CD14-positive monocyte (primary cell): ENCODE results near the gene PSORS1C1. TPM values are rescaled to one million over a fixed set of nuclear protein-coding genes. Genes with fewer than 3 reads are reported as not detected.

Experiments used
- DNase-seq, 3 donors: peaks; one replicate each; pipeline ENCODE4 v3.0.0-alpha.2; 2011 to 2022
- H2AFZ ChIP-seq: 2 replicates; pipeline ENCODE4 v1.6.0; 2012; ENCODE audit warnings: mild to moderate bottlenecking, low read depth, low read length, inconsistent platforms; ENCODE audit not compliant: insufficient read depth, poor library complexity, severe bottlenecking
- H3K27ac ChIP-seq, 2 donors: 1 replicate in 1 of 2; 2 replicates in 1 of 2; pipeline ENCODE4 v1.5.1; 2012 to 2013; ENCODE audit warnings: low read length in 2 of 2, control low read depth in 1 of 2, inconsistent platforms in 1 of 2, low read depth in 1 of 2, mild to moderate bottlenecking in 1 of 2
- H3K27me3 ChIP-seq, 2 donors: one replicate each; pipeline versions ENCODE4 v1.6.0 to v1.6.1; 2011 to 2013; ENCODE audit warnings: low read length in 2 of 2; ENCODE audit not compliant: control insufficient read depth in 2 of 2, insufficient read depth in 2 of 2
- H3K36me3 ChIP-seq, 2 donors: replicated peaks in 1 of 2; 1 replicate in 1 of 2; 2 replicates in 1 of 2; pipeline versions ENCODE4 v1.5.1 to v1.6.1; 2012 to 2013; ENCODE audit warnings: low read length in 2 of 2, control low read depth in 1 of 2, inconsistent platforms in 1 of 2, mild to moderate bottlenecking in 1 of 2; ENCODE audit not compliant: insufficient read depth in 2 of 2, control insufficient read depth in 1 of 2
- H3K4me1 ChIP-seq, 2 donors: 1 replicate in 1 of 2; 2 replicates in 1 of 2; pipeline versions ENCODE4 v1.5.1 to v1.6.1; 2012 to 2013; ENCODE audit warnings: low read length in 2 of 2, control low read depth in 1 of 2, inconsistent platforms in 1 of 2, mild to moderate bottlenecking in 1 of 2, moderate library complexity in 1 of 2; ENCODE audit not compliant: insufficient read depth in 2 of 2, control insufficient read depth in 1 of 2
- H3K4me2 ChIP-seq: replicated peaks from 2 replicates; pipeline ENCODE3; 2012; ENCODE audit warnings: low read length, moderate library complexity, mild to moderate bottlenecking; ENCODE audit not compliant: poor library complexity, severe bottlenecking; ENCODE audit errors: extremely low read depth
- H3K4me3 ChIP-seq, 3 experiments: fragments of 200-600 bp in 1 of 3; sonication (generic) in 1 of 3; replicated peaks in 1 of 3; 1 replicate in 2 of 3; 2 replicates in 1 of 3; pipeline ENCODE4 v1.5.1; 2011 to 2013; ENCODE audit warnings: low read length in 3 of 3, mild to moderate bottlenecking in 3 of 3, control low read depth in 2 of 3, low read depth in 2 of 3, inconsistent platforms in 1 of 3, moderate library complexity in 1 of 3
- H3K79me2 ChIP-seq: 2 replicates; pipeline ENCODE4 v1.6.0; 2012; ENCODE audit warnings: mild to moderate bottlenecking, control low read depth, inconsistent platforms, low read length, moderate library complexity; ENCODE audit not compliant: insufficient read depth
- H3K9ac ChIP-seq: 2 replicates; pipeline ENCODE4 v1.6.0; 2017; ENCODE audit warnings: low read length, mild to moderate bottlenecking; ENCODE audit not compliant: insufficient read depth, poor library complexity, severe bottlenecking
- H3K9me3 ChIP-seq, 2 donors: replicated peaks in 1 of 2; 1 replicate in 1 of 2; 2 replicates in 1 of 2; pipeline versions ENCODE4 v1.5.1 to v1.6.1; 2012 to 2013; ENCODE audit warnings: low read length in 2 of 2, control low read depth in 1 of 2; ENCODE audit not compliant: control insufficient read depth in 1 of 2, insufficient read depth in 1 of 2
- H4K20me1 ChIP-seq: 2 replicates; pipeline ENCODE4 v1.6.0; 2012; ENCODE audit warnings: mild to moderate bottlenecking, low read length, control low read depth, moderate library complexity; ENCODE audit not compliant: insufficient read depth
- H3K27ac Mint-ChIP-seq, 7 donors: one replicate each; pipeline ENCODE4 v1.8.0; 2020; ENCODE audit warnings: mild to moderate bottlenecking in 7 of 7, mixed read lengths in 7 of 7, moderate library complexity in 6 of 7, inconsistent platforms in 2 of 7
- H3K27me3 Mint-ChIP-seq, 3 donors: one replicate each; pipeline ENCODE4 v1.8.0; 2021 to 2022; ENCODE audit warnings: low read depth in 3 of 3, mild to moderate bottlenecking in 3 of 3, mixed read lengths in 3 of 3, moderate library complexity in 3 of 3, inconsistent platforms in 1 of 3
- H3K36me3 Mint-ChIP-seq, 2 donors: one replicate each; pipeline ENCODE4 v1.8.0; 2020; ENCODE audit warnings: mixed read lengths in 2 of 2, inconsistent platforms in 1 of 2, mild to moderate bottlenecking in 1 of 2
- H3K4me1 Mint-ChIP-seq: one replicate; pipeline ENCODE4 v1.8.0; 2020; ENCODE audit warnings: mild to moderate bottlenecking, mixed read lengths
- H3K4me3 Mint-ChIP-seq, 2 donors: one replicate each; pipeline ENCODE4 v1.8.0; 2020; ENCODE audit warnings: mild to moderate bottlenecking in 2 of 2, mixed read lengths in 2 of 2, moderate library complexity in 1 of 2
- H3K9me3 Mint-ChIP-seq, 7 donors: one replicate each; pipeline ENCODE4 v1.8.0; 2020 to 2022; ENCODE audit warnings: mixed read lengths in 7 of 7, mild to moderate bottlenecking in 6 of 7, moderate library complexity in 6 of 7, inconsistent platforms in 2 of 7
- CTCF ChIP-seq: fragments of 200-600 bp; IDR thresholded peaks from one replicate; pipeline ENCODE4 v1.8.0; 2022; ENCODE audit warnings: antibody characterized with exemption, mild to moderate bottlenecking
- WGBS: methylation state at CpG from one replicate; pipeline ENCODE4 v1.1.5; 2013; ENCODE audit warnings: missing lambda C conversion rate; ENCODE audit not compliant: insufficient coverage; 5-methylcytosine and 5-hydroxymethylcytosine counted together
- intact Hi-C, 2 donors: fragments of 100-400 bp; cut with micrococcal nuclease; formaldehyde crosslinking; loops; one replicate each; pipeline versions ENCODE4 v1.15.0 to v1.15.1; 2023
- polyA plus RNA-seq, 3 donors: library from polyadenylated mRNA; depleted of rRNA in 1 of 3; unstranded in 2 of 3; stranded (reverse) in 1 of 3; fragments of 300-500 nt in 2 of 3; fragments of >200 nt in 1 of 3; fragmentation: Illumina TruSeq in 2 of 3; gene quantifications; 1 replicate in 2 of 3; 2 replicates in 1 of 3; pipeline ENCODE4 v1.2.3, GENCODE V29; 2012 to 2021

The PSORS1C1 gene
- polyA plus RNA-seq, 3 donors = not detected

GRCh38 chr6:31070711-31071197 lies 43.8 kb upstream of the PSORS1C1 start:
- 40% methylated on average over 2 of the region's 6 CpGs for WGBS
- DNase-seq = no peak
- TF ChIP-seq CTCF = no peak
- Histone ChIP-seq H3K4me2 (no peak overlapping the region), H4K20me1 (no peaks in the 10 kb centered on the region), H3K4me1 (no peaks in the 10 kb centered on the region), H3K27ac (no peak overlapping the region), H3K27me3 (no peaks in the 10 kb centered on the region), H3K9ac (no peak overlapping the region), H3K36me3 (no peaks in the 10 kb centered on the region), H3K79me2 (no peaks in the 10 kb centered on the region), H2AFZ (no peak overlapping the region), H3K9me3 (no peaks in the 10 kb centered on the region), H3K4me3 (no peak overlapping the region)
- H3K4me1 Mint-ChIP-seq = peaks cover 3% of the 10 kb centered on the region
- H3K36me3 Mint-ChIP-seq = no peaks in the 10 kb centered on the region
- no peak overlapping the region for H3K27ac Mint-ChIP-seq
- no peak overlapping the region for H3K4me3 Mint-ChIP-seq
- H3K9me3 Mint-ChIP-seq = peaks cover 0 to 2% (median 0%) of the 10 kb centered on the region in 7 donors
- H3K27me3 Mint-ChIP-seq = peaks cover 0 to 4% (median 0%) of the 10 kb centered on the region in 3 donors
- intact Hi-C loops = loop anchor here in 1 of 2 donors (10.0 kb wide), 1 partner anchor 596 kb away; no protein-coding TSS in a partner anchor

GRCh38 chr6:31074401-31074800 lies 40.2 kb upstream of the PSORS1C1 start:
- H3K9ac ChIP-seq = no peak overlapping the region
- Mint-ChIP-seq H3K4me1 (peaks cover under 1% of the 10 kb centered on the region), H3K27me3 (peaks cover 0 to 3% (median 0%) of the 10 kb centered on the region in 3 donors), H3K27ac (no peak overlapping the region), H3K9me3 (no peaks in the 10 kb centered on the region), H3K4me3 (no peak overlapping the region), H3K36me3 (no peaks in the 10 kb centered on the region)
- 93% methylated on average over 4 of the region's 4 CpGs for WGBS
- no peak for DNase-seq
- intact Hi-C loops = loop anchor here in 1 of 2 donors (10.0 kb wide), 1 partner anchor 600 kb away; no protein-coding TSS in a partner anchor
- H3K27me3 ChIP-seq = no peaks in the 10 kb centered on the region
- H4K20me1 ChIP-seq = no peaks in the 10 kb centered on the region
- no peaks in the 10 kb centered on the region for H3K36me3 ChIP-seq
- H3K9me3 ChIP-seq = no peaks in the 10 kb centered on the region
- no peak overlapping the region for H3K4me3 ChIP-seq
- TF ChIP-seq CTCF = no peak
- no peaks in the 10 kb centered on the region for H3K79me2 ChIP-seq
- no peak overlapping the region for H3K27ac ChIP-seq
- H3K4me2 ChIP-seq = no peak overlapping the region
- H2AFZ ChIP-seq = no peak overlapping the region
- H3K4me1 ChIP-seq = peaks cover under 1% of the 10 kb centered on the region in 2 donors
